ENCODE results near the gene COG4.

The COG4 gene

DNA sequence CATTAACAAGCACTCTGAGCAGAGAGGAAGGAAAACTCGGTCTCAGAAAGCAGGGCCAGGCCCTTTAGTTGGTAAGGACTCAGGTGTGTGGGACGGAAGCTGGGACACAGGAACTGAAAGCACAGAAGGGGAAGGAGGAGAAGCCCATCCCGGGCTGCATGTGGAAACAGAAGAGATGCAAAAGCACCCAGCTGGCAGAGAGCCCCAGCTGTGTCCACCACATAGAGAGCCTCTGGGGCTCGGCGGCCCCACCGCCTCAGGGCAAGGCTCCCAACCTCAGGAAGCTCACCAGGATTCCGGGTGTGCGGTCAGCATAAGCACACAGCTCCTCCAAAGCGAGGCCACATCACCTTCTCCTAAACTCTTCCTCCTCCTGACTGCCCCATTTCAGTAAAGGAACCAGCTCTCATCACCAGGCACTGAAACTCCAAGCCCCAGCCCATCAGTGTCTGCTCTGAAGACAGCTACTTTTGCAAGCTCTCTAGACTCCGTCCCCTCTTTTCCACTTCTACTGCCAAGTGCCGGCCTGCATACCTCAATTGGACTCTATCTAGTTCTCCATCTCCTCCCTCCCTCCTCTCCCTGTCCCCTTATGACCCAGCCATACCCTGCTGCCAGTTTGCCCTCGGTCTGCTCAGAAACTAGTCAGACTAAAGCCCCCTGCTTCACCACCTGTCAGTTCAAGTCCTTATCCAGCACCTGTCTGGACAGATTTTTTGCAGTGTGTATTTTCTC, 90.5 kb downstream of the COG4 start:
- DNase-seq (ENCODE audit: low read depth), result no peak

- DNase-seq (ENCODE audit: low read depth), result no peak
Measured at GRCh38 chr16:70432356-70432722, 91.0 kb downstream of the COG4 start.

GRCh38 chr16:70430667-70431536, 92.5 kb downstream of the COG4 start:
- DNase-seq (ENCODE audit: low read depth), result peak; percentile 33
